SH-SY5Y (cell line): ENCODE results near the gene LRMDA.

Experiments used
- GATA2 ChIP-seq: IDR thresholded peaks from 2 replicates; pipeline ENCODE4 v1.6.1; 2011; ENCODE audit warnings: mild to moderate bottlenecking, low read depth, low read length
- GATA3 ChIP-seq: IDR thresholded peaks from 2 replicates; pipeline ENCODE4 v1.6.1; 2011; ENCODE audit warnings: low read depth, mild to moderate bottlenecking, low read length, moderate library complexity

GRCh38 chr10:76553263-76554032 is 1122.0 kb downstream of the LRMDA start:
- TF ChIP-seq GATA3 (no peak), GATA2 (no peak)
